Stimulated activated CD4-positive, alpha-beta T cell treated with anti-CD3 and anti-CD28 coated beads, Interleukin-15, amount 100 ng/mL, for 24 hours (primary cell): Measurements from ENCODE around the gene AGAP1.
"Not testable (repeated sequence)": the region's sequence is repeated elsewhere in the genome, so short reads cannot be mapped to it uniquely, and the experiment has no call there.

Experiments used
- DNase-seq: peaks from one replicate; pipeline ENCODE4 v3.0.0-alpha.2; 2020

The AGAP1 gene

GRCh38 chr2:236122236-236122635 lies 628.4 kb downstream of the AGAP1 start:
- no peak for DNase-seq

- no peak for DNase-seq
Measured at GRCh38 chr2:236123716-236124115, 629.9 kb downstream of the AGAP1 start.

GRCh38 chr2:236124182-236124893 lies 630.5 kb downstream of the AGAP1 start:
- no peak for DNase-seq

- no peak for DNase-seq
Measured at GRCh38 chr2:236125541-236125940, 631.7 kb downstream of the AGAP1 start.

GRCh38 chr2:236127010-236127409 lies 633.2 kb downstream of the AGAP1 start:
- DNase-seq = no peak

GRCh38 chr2:236128321-236128720 lies 634.5 kb downstream of the AGAP1 start:
- no peak for DNase-seq

GRCh38 chr2:236129935-236130334 lies 636.1 kb downstream of the AGAP1 start:
- no peak for DNase-seq

GRCh38 chr2:236130349-236130998 lies 636.6 kb downstream of the AGAP1 start:
- DNase-seq = no peak

GRCh38 chr2:236131073-236131692 lies 637.3 kb downstream of the AGAP1 start:
- DNase-seq = no peak

GRCh38 chr2:236133410-236134012 lies 639.7 kb downstream of the AGAP1 start:
- no peak for DNase-seq

GRCh38 chr2:236136538-236136937 lies 642.7 kb downstream of the AGAP1 start:
- no peak for DNase-seq

GRCh38 chr2:236137066-236137465 lies 643.2 kb downstream of the AGAP1 start:
- no peak for DNase-seq

GRCh38 chr2:236141616-236142015 lies 647.8 kb downstream of the AGAP1 start:
- DNase-seq = not testable (repeated sequence)

GRCh38 chr2:236143811-236144210 lies 650.0 kb downstream of the AGAP1 start:
- no peak for DNase-seq

GRCh38 chr2:236146436-236146835 lies 652.6 kb downstream of the AGAP1 start:
- DNase-seq = no peak

- DNase-seq = no peak
Measured at GRCh38 chr2:236155406-236155805, 661.6 kb downstream of the AGAP1 start.

- no peak for DNase-seq
Measured at GRCh38 chr2:236156095-236156859, 662.4 kb downstream of the AGAP1 start.

- DNase-seq = no peak
Measured at GRCh38 chr2:236156860-236157194, 663.0 kb downstream of the AGAP1 start.

GRCh38 chr2:236157366-236157765 lies 663.5 kb downstream of the AGAP1 start:
- no peak for DNase-seq

GRCh38 chr2:236157815-236158498 lies 664.1 kb downstream of the AGAP1 start:
- no peak for DNase-seq

- DNase-seq = no peak
Measured at GRCh38 chr2:236158969-236159777, 665.3 kb downstream of the AGAP1 start.

GRCh38 chr2:236159778-236160170 lies 665.9 kb downstream of the AGAP1 start:
- DNase-seq = no peak
